HFF-Myc (cell line): ENCODE measurements around the gene CCNI.

Source experiments
- DNase-seq: peaks from one replicate; pipeline ENCODE4 v3.0.0-alpha.2; 2011; ENCODE audit warnings: low read depth; ENCODE audit errors: extremely low read depth
- H3K4me3 ChIP-seq: replicated peaks from 2 replicates; pipeline ENCODE4 v1.5.1; 2011; ENCODE audit warnings: low read depth, mild to moderate bottlenecking, control low read depth, low read length
- TF ChIP-seq, protein P1 (sequence below): IDR thresholded peaks from 2 replicates; pipeline ENCODE4 v1.5.1; 2012; ENCODE audit warnings: mild to moderate bottlenecking, low read depth, low read length, control low read depth; ENCODE audit errors: missing control alignments

CCNI gene

DNA sequence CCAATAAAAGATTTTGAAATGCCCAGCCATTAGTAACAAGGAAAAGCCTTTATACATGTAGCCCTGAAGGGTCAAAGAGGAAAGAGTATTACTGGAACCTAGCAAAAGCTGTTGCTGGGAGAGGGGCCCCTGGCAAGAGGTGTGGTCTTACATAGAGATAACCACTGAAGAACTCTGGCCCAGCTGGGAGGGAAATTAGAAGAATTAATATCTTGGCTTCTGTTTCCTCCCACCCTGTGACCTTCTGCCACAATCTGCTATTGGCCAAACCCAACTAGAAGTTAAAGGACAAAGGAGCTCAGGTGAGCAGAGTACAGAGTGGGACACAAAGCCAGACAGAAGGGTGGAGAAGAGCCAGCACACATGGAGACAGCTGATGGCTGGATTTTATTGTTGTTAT is 41.9 kb upstream of the CCNI start:
- no peak for DNase-seq
- TF ChIP-seq, protein P1, sequence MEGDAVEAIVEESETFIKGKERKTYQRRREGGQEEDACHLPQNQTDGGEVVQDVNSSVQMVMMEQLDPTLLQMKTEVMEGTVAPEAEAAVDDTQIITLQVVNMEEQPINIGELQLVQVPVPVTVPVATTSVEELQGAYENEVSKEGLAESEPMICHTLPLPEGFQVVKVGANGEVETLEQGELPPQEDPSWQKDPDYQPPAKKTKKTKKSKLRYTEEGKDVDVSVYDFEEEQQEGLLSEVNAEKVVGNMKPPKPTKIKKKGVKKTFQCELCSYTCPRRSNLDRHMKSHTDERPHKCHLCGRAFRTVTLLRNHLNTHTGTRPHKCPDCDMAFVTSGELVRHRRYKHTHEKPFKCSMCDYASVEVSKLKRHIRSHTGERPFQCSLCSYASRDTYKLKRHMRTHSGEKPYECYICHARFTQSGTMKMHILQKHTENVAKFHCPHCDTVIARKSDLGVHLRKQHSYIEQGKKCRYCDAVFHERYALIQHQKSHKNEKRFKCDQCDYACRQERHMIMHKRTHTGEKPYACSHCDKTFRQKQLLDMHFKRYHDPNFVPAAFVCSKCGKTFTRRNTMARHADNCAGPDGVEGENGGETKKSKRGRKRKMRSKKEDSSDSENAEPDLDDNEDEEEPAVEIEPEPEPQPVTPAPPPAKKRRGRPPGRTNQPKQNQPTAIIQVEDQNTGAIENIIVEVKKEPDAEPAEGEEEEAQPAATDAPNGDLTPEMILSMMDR, result no peak
- H3K4me3 ChIP-seq, result no peak overlapping the region

DNA sequence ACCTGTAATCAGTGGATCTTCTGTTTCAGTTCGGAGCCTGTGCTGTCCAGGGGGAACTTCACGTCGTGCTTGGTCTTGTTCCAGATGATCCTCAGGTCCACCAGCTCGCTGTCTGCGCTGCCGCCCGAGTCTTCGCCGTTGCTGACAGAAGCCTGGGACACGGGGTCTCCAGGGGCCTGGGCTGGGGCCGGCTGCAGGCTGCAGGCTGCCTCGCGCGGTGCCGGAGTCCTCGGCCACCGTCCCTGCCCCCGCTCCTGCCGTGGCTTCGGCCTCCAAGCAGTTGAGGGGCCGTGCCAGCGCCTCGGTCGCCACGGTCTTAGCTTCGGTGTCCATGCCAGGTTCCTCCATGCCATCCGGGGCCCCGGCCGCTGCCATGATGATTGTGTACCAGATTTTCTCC is 37.3 kb upstream of the CCNI start:
- no peak for DNase-seq
- no peak overlapping the region for H3K4me3 ChIP-seq
- TF ChIP-seq, protein P1, result no peak

DNA sequence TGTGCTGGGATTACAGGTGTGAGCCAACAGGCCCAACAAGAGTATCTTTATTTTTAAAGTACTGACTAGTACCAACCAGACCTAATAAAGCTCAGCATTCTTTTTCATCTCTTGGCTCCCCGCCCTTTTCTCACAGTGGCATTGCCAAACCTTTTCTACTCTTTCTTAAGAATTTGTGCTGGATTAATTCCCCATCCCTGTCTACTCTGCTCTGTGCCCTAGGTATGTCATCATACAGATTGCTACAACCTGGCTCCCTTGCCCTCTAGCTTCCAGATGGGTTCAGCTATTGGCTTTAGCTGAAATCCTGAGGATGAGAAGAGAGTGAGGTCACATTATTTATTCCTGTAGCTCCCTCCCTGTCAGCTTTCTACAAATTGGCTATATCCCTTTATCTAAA is 34.9 kb upstream of the CCNI start:
- TF ChIP-seq, protein P1, result no peak
- DNase-seq, result no peak
- H3K4me3 ChIP-seq, result no peak overlapping the region

DNA sequence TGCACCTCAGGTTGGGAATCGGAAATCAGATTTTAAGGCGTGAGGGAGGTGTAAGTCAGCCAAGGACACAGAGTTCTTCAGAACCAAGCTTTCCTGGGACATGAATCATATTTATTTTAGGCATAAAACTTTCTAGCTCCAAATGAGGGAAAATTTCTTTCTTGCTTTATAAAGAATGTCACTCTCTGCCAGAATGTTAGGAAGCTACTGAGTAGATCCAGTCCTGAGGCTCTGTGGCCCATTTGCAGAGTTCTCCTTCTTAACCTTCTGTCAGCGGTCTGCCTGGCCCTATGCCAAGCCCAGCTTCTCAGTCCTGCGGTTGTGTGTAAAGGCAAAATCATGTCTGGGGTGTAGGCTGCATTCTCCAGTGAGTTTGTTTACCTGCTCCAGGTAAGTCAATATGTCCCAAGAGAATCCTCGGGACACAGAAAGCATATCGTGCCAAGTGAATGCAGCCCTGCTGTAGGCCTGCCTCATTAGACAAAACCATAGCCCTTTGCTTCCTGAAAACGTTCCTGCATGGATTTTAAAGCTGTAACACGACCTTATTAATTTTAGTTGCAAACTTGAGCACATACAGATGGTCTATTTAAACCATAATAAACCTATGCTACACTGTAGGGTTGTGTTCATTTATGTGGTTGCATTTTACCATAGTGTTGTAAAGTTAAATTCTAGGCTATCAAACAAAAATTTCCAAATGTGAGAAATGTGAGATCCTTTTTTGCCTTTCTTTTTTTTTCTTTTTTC is 29.2 kb upstream of the CCNI start:
- no peak overlapping the region for H3K4me3 ChIP-seq
- DNase-seq, result no peak
- TF ChIP-seq, protein P1, result no peak

DNA sequence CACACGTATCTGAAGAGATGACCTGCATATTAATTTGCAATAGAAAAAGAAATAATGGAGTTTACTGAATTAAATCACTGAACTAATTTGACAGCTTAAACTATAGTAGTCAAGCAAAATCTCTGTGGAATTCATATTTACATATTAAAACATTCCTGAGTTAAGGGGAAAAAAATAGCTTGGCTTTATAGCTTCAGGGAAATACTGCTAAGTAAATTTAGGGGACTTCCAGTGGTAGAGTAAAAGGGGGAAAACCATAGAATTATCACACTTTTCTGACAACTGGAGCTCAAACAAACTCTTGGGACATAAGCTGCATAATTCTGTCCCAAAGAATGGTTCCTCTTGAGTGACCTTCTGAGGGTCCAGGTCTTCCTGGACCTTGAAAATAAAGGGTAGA is 28.6 kb upstream of the CCNI start:
- H3K4me3 ChIP-seq, result no peak overlapping the region
- DNase-seq, result no peak
- TF ChIP-seq, protein P1, result no peak

DNA sequence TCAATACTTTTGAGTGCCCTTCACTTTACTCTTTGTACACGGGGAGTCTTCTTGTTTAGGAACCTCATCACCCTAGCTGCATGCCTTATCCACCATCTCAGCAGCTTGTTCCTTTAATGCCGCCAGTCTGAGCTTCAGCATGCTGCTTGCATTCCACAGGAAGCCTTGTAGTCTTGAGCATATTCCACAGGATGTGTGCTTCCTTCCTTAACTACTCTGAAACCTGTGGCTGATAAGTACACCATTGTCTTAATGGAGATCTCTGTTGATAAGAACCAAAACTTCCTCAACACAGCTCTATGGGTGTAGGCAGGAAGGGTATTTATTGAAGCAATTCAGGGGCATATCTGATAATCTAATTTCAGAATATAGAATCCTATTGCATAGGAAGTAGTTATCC is 24.4 kb upstream of the CCNI start:
- no peak overlapping the region for H3K4me3 ChIP-seq
- no peak for DNase-seq
- TF ChIP-seq, protein P1, result no peak

DNA sequence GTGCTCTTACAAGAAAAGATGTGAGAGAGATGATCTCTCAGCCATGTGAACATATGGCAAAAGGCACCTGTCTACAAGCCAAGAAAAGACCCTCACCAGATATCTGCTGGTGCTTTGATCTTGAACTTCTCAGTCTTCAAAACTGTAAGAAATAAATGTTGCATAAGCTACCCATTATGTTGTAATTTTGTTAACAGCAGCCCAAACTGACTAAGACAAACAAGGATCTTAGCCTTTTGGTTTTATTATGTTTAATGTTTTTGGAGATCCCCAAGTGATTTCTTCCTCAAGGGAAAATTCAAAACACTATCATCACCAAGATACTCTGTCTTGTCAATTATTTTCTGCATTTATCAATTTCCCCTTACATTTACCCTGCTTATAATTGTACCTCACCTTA is 21.8 kb upstream of the CCNI start:
- no peak for DNase-seq
- H3K4me3 ChIP-seq, result no peak overlapping the region
- TF ChIP-seq, protein P1, result no peak
